Measurements from ENCODE around the gene YIPF5.

GRCh38 chr5:144192661-144193060, 22.2 kb upstream of the YIPF5 start:
- TF ChIP-seq, protein P1, sequence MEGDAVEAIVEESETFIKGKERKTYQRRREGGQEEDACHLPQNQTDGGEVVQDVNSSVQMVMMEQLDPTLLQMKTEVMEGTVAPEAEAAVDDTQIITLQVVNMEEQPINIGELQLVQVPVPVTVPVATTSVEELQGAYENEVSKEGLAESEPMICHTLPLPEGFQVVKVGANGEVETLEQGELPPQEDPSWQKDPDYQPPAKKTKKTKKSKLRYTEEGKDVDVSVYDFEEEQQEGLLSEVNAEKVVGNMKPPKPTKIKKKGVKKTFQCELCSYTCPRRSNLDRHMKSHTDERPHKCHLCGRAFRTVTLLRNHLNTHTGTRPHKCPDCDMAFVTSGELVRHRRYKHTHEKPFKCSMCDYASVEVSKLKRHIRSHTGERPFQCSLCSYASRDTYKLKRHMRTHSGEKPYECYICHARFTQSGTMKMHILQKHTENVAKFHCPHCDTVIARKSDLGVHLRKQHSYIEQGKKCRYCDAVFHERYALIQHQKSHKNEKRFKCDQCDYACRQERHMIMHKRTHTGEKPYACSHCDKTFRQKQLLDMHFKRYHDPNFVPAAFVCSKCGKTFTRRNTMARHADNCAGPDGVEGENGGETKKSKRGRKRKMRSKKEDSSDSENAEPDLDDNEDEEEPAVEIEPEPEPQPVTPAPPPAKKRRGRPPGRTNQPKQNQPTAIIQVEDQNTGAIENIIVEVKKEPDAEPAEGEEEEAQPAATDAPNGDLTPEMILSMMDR (IDR thresholded peaks at IDR 0.05), result no peak
- no peak for TF ChIP-seq ZFX (IDR thresholded peaks at IDR 0.05; ENCODE audit: borderline replicate concordance)
